ENCODE measurements around the gene BCL7B.
"Not testable (repeated sequence)": the region's sequence is repeated elsewhere in the genome, so short reads cannot be mapped to it uniquely, and the experiment has no call there.

The BCL7B gene

DNA sequence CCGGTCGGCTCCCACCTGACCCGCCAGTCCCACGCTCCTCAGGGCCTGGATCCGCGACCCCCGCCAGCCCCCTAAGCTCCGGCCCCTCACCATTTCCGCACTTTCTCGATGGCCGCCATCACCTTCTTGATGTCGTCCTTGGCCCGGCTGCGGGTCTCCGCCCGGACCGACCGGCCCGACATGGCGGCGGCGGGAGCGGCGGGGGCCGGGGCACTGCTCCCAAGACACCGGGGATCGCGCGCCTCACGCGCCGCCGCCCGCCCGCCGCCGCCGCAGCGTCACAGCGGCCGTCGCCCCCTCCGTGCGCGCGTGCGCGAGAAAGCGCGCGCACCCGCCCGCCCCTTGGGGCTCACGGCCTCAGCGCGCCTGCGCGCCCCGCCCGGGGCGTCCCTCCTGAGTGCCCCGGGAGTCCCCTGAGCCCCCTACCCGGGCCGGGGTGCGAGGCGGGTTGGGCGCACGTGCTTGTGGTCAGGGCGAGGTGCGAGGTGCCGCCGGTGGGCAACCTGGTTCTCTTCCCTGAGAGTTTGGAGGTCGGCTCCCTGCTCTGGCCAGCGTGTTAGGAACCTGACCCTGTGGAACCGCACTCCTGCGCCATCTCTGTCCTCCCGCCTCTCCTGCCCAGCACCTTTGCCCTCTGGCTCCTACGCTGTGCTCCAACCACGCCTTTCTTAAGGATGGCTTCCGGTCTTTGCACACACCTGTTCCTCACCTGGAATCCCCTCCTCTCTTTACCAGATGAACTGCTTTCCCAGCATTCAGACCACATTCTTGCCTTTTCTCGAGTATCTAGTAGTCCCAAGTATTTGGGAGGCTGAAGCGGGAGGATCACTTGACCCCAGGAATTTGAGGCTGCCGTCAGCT lies at the start of gene BCL7B:
Gene BCL7B (minus strand): TSS at position 294 of the 861 bp plus-strand sequence. CDS start 112 bp downstream, at position 182.
- DNase-seq (ENCODE audit: low read depth in 2 of 2): peak; percentile 59 to 66

- DNase-seq (ENCODE audit: low read depth in 2 of 2): no peak
Observed at GRCh38 chr7:73605601-73606220, 48.2 kb upstream of the BCL7B start.

GRCh38 chr7:73602721-73603651 lies 45.5 kb upstream of the BCL7B start:
- DNase-seq (ENCODE audit: low read depth in 2 of 2): no peak

DNA sequence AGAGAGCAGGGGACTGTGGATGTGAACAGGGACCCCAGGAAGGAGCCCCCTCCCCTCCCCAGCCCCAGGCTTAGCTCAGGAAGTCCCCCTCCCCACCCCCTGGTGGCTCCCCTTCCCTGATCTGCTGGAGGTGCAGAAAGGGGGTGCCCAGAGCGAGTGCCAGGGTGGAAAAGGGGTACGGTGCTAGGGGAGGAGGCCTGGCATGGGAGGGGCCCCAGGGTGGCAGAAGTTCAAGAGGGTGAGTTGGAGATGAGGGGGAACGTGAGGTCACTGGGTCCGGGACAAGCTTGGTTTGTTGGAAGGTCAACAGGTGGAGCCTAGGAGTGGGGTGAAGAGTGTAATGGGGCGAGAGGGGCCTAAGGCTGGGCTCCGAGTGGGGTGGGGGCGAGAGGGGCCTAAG lies 42.4 kb upstream of the BCL7B start:
- DNase-seq (ENCODE audit: low read depth in 2 of 2): no peak

DNA sequence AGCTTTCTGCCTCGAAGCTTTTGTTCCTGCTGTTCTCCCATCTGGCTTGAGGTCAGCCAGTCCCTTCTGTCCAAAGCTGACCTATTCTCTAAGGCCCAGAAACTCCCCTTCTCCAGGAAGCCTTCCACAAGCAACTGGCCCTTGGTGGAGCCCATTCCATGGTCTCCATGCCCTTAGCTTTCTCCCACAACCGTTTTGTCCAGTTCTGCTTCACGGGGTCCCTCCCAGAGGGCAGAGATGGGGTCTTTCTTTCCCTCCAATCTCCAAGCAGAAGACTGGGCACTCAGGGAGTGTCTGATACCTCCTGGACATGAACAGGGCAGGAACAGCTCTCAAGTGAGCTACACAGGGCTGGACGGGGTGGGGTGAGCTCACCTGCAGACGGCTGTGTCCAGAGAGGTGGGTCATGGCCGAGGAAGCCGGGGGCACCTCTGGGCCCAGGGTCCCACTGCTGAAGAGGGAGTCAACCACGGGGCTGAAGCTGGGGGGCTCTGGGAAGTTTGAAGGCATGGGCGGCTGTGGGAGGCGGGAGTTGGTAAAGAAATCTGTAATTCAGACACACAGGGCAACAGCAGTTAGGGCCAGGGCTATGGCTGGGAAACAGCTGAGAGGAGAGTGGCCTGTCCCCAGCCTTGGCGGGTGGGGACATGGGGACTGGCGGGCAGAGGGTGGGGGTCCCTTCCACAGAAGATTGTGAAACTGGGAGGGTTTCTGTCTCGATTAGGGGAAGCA lies 41.8 kb upstream of the BCL7B start:
- DNase-seq (ENCODE audit: low read depth in 2 of 2): no peak

DNA sequence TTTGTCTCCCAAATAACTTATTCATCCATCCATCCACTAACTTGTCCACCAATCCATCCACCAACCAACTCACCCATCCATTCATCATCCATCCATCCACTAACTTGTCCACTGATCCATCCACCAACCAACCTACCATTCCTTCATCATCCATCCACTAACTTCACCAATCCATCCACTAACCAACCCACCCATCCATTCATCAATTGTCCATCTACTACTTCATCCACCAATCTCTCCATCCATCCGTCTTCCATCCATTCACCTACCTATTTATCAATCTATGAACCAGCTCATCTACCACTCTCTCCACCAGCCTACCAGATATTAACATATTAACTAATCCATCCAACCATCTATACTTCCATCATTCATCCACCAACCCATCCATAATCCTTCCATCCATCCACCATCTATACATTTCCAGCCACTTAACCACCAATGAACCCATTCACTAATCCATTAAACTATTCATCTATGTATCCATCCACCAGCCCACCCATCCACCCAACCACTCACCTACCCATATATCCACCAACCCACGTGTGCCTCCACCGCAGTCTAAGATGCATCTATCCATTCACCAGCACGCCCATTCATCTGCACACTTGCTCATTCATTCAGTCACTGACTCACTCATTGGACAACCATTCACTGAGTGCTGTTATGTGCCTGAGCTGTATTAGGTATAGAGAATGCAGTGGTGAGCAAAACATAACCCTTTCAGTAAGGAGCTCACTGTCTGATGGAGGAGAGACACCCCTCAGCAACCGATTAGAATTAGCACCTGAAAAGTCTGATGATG lies 40.7 kb upstream of the BCL7B start:
- DNase-seq (ENCODE audit: low read depth in 2 of 2): no peak

- DNase-seq (ENCODE audit: low read depth in 2 of 2): no peak
Observed at GRCh38 chr7:73596191-73597065, 38.9 kb upstream of the BCL7B start.

GRCh38 chr7:73595358-73595757 lies 37.9 kb upstream of the BCL7B start:
- DNase-seq (ENCODE audit: low read depth in 2 of 2): no peak

DNA sequence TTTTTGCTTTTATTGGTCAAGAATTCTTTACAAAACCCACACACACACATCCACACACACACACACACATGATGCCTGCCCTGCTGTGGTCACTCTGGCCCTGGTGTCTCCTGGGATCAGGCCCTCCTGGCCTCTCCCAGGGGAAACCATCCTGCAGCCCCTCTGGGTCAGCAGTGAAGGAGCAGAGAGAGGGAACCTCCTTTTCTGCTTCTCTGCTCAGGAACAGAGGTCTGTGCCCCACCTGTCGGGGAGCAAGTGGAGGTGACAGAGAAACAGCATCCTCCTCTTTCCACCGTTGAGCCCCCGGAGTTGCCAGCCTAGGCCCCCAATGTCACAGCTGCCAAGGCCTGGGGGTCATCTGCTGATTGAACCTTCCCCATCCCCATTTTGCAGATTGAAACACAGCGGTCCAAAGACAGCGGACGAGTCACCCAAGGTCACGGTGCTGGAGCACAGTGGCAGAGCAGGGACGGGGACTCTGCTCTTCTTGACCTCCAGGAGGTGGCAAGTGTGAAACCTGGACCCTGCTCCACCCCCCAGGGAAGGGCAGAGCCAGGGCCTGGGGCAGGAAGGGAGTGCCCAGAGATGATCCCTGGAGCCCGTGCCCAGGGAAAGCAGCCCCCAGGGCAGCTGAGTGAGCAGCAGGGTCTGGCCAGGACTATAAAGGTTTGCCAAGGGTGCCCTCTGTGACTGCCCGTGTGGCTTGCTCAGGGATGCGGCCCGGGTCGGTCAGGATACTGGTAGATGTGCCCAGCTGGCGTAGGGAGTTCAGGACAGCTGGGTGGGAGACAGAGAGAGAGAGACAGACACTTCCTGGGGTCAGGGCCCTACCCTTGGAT lies 35.9 kb upstream of the BCL7B start:
- DNase-seq (ENCODE audit: low read depth in 2 of 2): no peak

GRCh38 chr7:73586911-73587310 lies 29.4 kb upstream of the BCL7B start:
- no peak for DNase-seq (ENCODE audit: low read depth in 2 of 2)

DNA sequence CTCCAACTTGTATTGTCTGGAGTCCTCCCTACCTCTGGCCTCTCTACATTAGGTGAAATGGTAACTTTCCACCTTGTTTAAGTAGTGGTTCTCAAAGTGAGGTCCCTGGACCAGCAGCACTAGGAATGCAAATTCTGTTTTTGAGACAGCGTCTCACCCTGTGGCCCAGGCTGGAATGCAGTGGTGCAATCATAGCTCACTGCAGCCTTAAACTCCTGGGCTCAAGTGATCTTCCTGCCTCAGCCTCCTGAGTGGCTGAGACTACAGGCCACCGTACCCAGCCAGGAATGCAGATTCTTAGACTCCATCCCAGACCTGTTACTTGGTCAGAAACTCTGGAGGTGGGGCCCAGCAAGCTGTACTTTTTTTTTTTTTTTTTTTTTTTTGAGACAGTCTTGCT lies 27.7 kb upstream of the BCL7B start:
- DNase-seq (ENCODE audit: low read depth in 2 of 2): no peak

DNA sequence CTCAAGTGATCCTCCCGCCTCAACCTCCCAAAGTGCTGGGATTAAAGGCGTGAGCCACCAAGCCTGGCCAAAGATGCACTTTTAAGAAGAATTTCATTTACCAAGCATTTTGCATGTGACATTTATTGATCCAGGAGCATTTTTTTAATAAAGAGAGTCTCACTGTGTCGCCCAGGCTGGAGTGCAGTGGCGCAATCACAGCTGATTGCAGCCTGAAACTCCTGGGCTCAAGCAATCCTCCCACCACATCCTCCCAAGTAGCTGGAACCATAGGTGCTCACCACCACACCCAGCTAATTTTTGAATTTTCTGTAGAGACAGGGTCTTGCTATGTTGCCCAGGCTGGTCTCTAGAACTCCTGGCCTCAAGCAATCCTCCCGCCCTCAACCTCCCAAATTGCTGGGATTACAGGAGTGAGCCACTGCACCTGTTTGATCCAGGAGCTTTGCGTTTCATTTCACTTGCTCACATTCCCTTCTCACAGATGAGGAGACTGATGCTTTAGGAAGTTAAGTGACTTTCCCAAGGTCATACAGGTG lies 25.2 kb upstream of the BCL7B start:
- no peak for DNase-seq (ENCODE audit: low read depth in 2 of 2)

DNA sequence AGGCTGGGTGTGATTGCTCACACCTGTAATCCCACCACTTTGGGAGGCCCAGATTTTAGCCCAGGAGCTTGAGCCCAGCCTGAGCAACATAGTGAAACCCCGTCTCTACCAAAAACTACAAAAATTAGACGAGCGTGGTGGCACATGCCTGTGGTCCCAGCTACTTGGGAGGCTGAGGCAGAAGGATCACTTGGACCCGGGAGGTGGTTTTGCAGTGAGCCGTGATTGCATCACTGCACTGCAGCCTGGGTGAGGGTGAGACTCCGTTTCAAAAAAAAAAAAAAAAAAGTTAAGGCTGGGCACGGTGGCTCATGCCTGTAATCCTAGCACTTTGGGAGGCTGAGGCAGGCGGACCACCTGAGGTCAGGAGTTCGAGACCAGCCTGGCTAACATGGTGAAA lies 23.5 kb upstream of the BCL7B start:
- DNase-seq (ENCODE audit: low read depth in 2 of 2): not testable (repeated sequence)

DNA sequence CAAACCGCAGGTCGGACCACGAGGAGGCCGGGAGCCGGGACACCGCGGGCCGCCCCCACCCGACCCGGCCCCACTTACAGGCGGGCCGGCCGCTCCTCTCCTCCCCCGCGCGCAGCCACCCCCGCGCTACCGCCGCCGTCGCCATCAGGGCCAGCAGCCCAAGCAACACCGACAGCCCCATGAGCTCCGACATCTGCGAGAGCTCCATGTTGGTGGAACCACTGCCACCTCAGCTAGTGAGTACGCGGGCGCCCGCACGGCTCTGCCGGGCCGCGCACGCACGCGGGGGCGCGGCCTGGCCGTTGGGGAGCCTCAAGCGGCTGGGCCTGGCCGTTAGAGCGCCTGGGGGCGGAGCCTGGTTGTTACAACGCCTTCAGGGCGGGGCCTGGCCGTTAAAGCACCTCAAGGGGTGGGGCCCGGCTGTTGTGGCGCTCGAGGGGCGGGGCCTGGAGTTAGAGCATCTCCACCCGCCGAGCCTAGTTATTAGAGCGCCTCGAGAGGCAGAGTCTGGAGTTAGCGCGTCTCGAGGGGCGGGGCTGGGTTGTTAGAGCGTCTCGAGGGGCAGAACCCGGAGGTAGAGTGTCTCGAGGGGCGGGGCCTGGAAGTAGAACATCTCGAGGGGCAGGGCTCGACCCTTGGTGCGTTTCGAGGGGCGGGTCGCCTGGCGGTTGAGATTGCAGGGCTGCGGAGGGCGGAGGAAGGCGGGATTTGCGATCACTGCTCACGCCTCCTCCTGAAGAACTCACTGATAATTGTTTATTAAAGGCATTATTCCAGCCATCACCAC lies 21.0 kb upstream of the BCL7B start, which contains the start of gene TBL2:
Gene TBL2 (minus strand): TSS at position 238 of the 787 bp plus-strand sequence. CDS start 30 bp downstream, at position 208.
- peak; percentile 98 to 99 for DNase-seq (ENCODE audit: low read depth in 2 of 2)

DNA sequence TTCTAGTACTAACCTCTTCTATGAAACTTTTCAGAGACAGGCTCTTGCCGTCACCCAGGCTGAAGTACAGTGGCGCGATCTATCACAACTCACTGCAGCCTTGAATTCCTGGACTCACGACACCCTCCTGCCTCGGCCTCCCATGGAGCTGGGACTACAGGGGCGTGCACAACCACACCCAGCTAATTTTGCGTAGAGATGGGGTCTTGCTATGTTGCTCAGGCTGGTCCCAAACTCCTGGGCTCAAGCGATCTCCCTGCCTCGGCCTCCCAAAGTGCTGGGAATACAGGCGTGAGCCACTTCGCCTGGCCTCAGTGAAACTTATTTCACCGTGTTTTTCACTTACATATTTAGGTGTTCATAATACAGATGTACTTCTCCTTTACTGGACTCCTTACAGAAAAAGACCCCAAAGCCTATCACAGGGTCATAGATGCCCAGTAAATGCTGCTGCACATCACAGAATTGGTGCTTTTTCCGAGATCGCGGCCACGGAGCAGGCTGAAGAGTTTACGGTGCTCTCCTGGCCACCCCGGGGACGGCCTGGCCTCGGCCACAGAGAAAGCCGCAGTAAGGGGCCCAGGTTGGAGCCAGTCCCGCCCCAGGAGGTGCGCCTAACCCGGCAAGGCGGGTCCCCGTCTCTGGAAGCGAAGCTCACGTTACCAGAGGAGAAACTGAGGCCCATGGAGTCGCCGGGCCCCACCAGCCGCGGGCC lies 20.3 kb upstream of the BCL7B start:
- DNase-seq (ENCODE audit: low read depth in 2 of 2): no peak

DNA sequence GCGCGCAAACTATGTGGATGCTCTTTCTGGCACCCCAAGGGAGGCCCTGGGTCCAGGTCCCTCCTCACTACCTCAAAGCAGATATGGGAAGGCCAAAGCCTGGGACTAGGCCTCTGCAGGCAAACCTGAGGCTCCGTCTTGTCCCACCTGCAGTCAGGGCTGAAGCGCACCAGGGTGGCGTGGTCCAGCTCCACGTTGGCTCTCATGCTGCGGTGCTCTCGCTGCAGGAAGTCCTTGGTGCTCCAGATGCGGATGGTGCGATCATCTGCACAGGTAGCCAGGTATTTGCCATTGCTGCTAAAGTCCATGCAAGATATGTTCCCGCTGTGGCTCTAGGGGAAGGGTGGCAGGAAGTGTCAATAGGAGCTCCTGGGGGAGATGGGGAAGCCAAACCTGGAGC lies 16.3 kb upstream of the BCL7B start:
- no peak for DNase-seq (ENCODE audit: low read depth in 2 of 2)

DNA sequence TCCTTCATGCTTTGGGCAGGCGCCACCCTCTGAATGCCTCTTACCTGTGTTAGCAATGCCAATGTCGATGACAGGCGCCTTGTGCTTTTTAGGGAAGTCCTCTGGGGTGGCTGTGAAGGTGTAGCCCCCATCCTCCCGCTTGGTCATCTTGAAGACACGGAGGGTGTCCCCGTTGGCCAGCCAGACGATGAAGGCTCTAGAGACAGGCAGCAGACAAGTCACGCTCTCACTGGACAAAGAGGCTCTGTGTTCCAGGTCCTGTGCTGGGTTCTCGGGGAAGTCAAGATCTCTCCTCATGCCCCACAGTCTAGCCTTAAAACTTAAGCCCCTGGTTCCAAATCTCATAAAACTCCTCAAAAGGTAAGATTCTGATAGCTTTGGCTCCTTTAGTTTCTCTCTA lies 15.8 kb upstream of the BCL7B start:
- no peak for DNase-seq (ENCODE audit: low read depth in 2 of 2)
